SU-DHL-6 (cell line): Measurements from ENCODE around the gene LRRC7.

Experiments used
- EZH2phosphoT487 ChIP-seq: fragments of 200-600 bp; sonication (generic), shearing (Covaris generic); conservative IDR thresholded peaks from 2 replicates; pipeline ENCODE4 v1.6.1; 2018; ENCODE audit warnings: mild to moderate bottlenecking, antibody characterized with exemption, low read length, moderate library complexity, mixed read lengths
- TF ChIP-seq, protein P1 (sequence below): fragments of 200-600 bp; sonication (generic); IDR thresholded peaks from one replicate; pipeline ENCODE4 v1.5.1; 2017; ENCODE audit warnings: antibody characterized with exemption, mild to moderate bottlenecking, low read length, moderate library complexity; ENCODE audit not compliant: insufficient read depth, poor library complexity, severe bottlenecking

DNA sequence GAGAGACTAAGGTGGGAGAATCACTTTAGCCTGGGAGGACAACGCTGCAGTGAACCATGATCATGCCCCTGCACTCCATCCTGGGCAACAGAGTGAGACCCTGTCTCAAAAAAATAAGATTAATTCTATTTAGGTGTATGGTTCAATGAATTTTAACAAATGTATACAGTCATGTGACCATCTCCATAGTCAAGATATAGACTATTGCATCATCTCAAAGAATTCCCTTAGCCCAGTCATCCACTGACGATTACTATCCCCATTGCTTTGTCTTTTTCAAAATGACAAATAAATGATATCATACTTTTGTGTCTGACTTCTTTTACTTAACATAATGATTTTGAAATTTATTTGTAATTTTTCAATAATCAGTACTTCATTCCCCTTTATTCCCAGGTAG, 260.0 kb downstream of the LRRC7 start:
- TF ChIP-seq, protein P1, sequence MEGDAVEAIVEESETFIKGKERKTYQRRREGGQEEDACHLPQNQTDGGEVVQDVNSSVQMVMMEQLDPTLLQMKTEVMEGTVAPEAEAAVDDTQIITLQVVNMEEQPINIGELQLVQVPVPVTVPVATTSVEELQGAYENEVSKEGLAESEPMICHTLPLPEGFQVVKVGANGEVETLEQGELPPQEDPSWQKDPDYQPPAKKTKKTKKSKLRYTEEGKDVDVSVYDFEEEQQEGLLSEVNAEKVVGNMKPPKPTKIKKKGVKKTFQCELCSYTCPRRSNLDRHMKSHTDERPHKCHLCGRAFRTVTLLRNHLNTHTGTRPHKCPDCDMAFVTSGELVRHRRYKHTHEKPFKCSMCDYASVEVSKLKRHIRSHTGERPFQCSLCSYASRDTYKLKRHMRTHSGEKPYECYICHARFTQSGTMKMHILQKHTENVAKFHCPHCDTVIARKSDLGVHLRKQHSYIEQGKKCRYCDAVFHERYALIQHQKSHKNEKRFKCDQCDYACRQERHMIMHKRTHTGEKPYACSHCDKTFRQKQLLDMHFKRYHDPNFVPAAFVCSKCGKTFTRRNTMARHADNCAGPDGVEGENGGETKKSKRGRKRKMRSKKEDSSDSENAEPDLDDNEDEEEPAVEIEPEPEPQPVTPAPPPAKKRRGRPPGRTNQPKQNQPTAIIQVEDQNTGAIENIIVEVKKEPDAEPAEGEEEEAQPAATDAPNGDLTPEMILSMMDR = no peak
- TF ChIP-seq EZH2phosphoT487 = no peak
